Smooth muscle cell (in vitro differentiated cells): ENCODE measurements around the gene ARL6IP6. TPM values are rescaled to one million over a fixed set of nuclear protein-coding genes. Genes with fewer than 3 reads are reported as not detected.
A peak's percentile ranks its signal among the peaks of the same experiment; 100 is the strongest.
"Not testable (repeated sequence)": the region's sequence is repeated elsewhere in the genome, so short reads cannot be mapped to it uniquely, and the experiment has no call there.

Experiments used
- DNase-seq: peaks from one replicate; lab custom pipeline; 2025; ENCODE audit not compliant: unreplicated experiment; lab: John Stamatoyannopoulos, UW
- H2AFZ ChIP-seq: fragments of 200-600 bp; sonication (generic); 2 replicates; pipeline ENCODE4 v1.6.0; 2016; ENCODE audit warnings: antibody characterized with exemption, low read depth, mild to moderate bottlenecking
- H3F3A ChIP-seq: fragments of 200-600 bp; sonication (generic); 2 replicates; pipeline ENCODE4 v1.6.0; 2017; ENCODE audit warnings: antibody characterized with exemption, low read depth
- H3K27ac ChIP-seq: fragments of 200-600 bp; sonication (generic); 2 replicates; pipeline ENCODE4 v1.5.1; 2016; ENCODE audit warnings: low read depth, mild to moderate bottlenecking
- H3K27me3 ChIP-seq: fragments of 200-600 bp; sonication (generic); 2 replicates; pipeline ENCODE4 v1.6.1; 2016; ENCODE audit warnings: low read depth, mild to moderate bottlenecking
- H3K36me3 ChIP-seq: fragments of 200-600 bp; sonication (generic); 2 replicates; pipeline ENCODE4 v1.5.1; 2016; ENCODE audit warnings: low read depth
- H3K4me1 ChIP-seq: fragments of 200-600 bp; sonication (generic); 2 replicates; pipeline ENCODE4 v1.5.1; 2016; ENCODE audit warnings: low read depth
- H3K4me2 ChIP-seq: fragments of 200-600 bp; sonication (generic); 2 replicates; pipeline ENCODE4 v1.6.0; 2016; ENCODE audit warnings: mild to moderate bottlenecking
- H3K4me3 ChIP-seq: fragments of 200-600 bp; sonication (generic); 2 replicates; pipeline ENCODE4 v1.5.1; 2016; ENCODE audit warnings: mild to moderate bottlenecking
- H3K79me2 ChIP-seq: fragments of 200-600 bp; sonication (generic); 2 replicates; pipeline ENCODE4 v1.6.0; 2016; ENCODE audit warnings: low read depth, mild to moderate bottlenecking
- H3K9ac ChIP-seq: fragments of 200-600 bp; sonication (generic); 2 replicates; pipeline ENCODE4 v1.6.0; 2016; ENCODE audit warnings: low read depth
- H3K9me3 ChIP-seq: fragments of 200-600 bp; sonication (generic); replicated peaks from 2 replicates; pipeline ENCODE4 v1.5.1; 2016; ENCODE audit warnings: low read depth
- H4K20me1 ChIP-seq: fragments of 200-600 bp; sonication (generic); 2 replicates; pipeline ENCODE4 v1.6.0; 2016; ENCODE audit warnings: low read depth
- CTCF ChIP-seq: fragments of 200-600 bp; sonication (generic); IDR thresholded peaks from 2 replicates; pipeline ENCODE4 v1.5.1; 2017; ENCODE audit warnings: borderline replicate concordance, mild to moderate bottlenecking, antibody characterized with exemption; ENCODE audit not compliant: insufficient read depth, poor library complexity, severe bottlenecking
- WGBS: methylation state at CpG from one replicate; pipeline ENCODE4 v1.1.7; 2016; ENCODE audit warnings: low lambda C conversion rate; 5-methylcytosine and 5-hydroxymethylcytosine counted together
- polyA plus RNA-seq: library from polyadenylated mRNA; unstranded; fragments of >200 nt; fragmentation: Nextera tagmentation; extraction: Ambion mirVana; gene quantifications from 2 replicates; pipeline ENCODE4 v1.2.1, GENCODE V29; 2016
- total RNA-seq: library from RNA; depleted of rRNA; stranded (reverse); fragments of >200 nt; gene quantifications from 2 replicates; pipeline ENCODE4 v1.2.3, GENCODE V29; 2014

Gene ARL6IP6
- total and polyA plus RNA-seq, 2 experiments from 2014 or later = 28.5 to 51.1 TPM

DNA sequence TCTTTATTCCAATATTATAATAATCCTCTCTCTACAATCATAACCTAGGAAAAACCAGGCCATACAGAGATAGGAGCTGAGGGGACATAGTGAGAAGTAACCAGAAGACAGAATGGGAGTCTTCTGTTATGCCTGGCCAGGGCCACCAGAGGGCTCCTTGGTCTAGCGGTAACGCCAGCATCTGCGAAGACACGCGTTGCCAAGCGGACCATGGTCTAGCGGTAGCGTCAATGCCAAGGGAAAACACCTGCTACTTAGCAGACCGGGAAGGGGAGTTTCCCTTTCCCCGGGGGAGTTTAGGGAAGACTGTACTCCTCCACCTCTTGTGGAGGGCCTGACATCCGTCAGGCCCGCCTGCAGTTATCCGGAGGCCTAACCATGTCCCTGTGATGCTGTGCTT lies 36.6 kb downstream of the ARL6IP6 start:
- H4K20me1 ChIP-seq = peaks cover 13% of the 10 kb centered on the region
- 57% methylated on average over 13 of the region's 13 CpGs for WGBS
- peak; percentile 58 for TF ChIP-seq CTCF
- no peak overlapping the region for H3K27ac ChIP-seq
- no peak overlapping the region for H3K9ac ChIP-seq
- no peak overlapping the region for H2AFZ ChIP-seq
- no peaks in the 10 kb centered on the region for H3K4me1 ChIP-seq
- H3K79me2 ChIP-seq = no peaks in the 10 kb centered on the region
- no peak overlapping the region for H3K4me3 ChIP-seq
- no peaks in the 10 kb centered on the region for H3K9me3 ChIP-seq
- H3K4me2 ChIP-seq = no peak overlapping the region
- no peaks in the 10 kb centered on the region for H3F3A ChIP-seq
- peaks cover 16% of the 10 kb centered on the region for H3K36me3 ChIP-seq
- no peaks in the 10 kb centered on the region for H3K27me3 ChIP-seq
- DNase-seq = no peak

DNA sequence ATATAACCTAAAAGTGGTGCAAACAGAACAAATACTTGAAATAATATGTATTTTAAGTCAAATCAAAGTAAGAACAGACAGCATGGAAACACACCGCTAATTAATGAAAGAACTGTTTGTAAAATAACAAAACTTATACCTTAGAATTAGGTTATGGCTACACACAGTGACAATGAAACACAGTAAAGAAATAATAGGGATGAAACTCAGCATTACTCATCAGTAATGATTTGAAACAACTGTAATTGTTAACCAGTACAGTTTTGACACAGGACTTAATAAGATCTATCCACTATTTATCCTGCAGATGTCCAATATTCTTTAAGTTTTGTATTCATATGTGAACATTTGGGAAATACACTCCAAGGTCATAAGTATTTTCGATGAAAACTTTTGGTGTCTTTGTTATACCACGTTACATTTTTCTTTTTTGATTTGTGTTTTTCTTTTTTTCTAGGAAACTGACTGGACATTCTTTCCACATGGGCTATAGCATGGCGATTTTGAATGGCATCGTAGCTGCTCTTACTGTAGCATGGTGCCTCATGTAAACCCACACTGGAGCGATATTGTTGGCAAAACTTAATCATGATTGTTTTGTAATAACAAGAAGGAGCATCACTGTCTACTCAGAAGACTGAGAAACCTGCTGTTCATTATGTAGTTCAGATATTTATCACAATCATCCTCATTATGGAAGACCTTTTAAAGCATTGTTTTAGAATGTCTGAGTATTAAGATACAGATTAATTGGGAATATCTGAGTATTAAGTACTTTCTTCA lies 41.1 kb downstream of the ARL6IP6 start:
- H3F3A ChIP-seq = no peaks in the 10 kb centered on the region
- H3K27me3 ChIP-seq = no peaks in the 10 kb centered on the region
- H3K79me2 ChIP-seq = no peaks in the 10 kb centered on the region
- no peak overlapping the region for H3K4me2 ChIP-seq
- TF ChIP-seq CTCF = no peak
- no peaks in the 10 kb centered on the region for H3K4me1 ChIP-seq
- no peak overlapping the region for H3K4me3 ChIP-seq
- 98% methylated on average over 6 of the region's 6 CpGs for WGBS
- no peak overlapping the region for H3K9ac ChIP-seq
- peaks cover 12% of the 10 kb centered on the region for H3K36me3 ChIP-seq
- H4K20me1 ChIP-seq = peaks cover 10% of the 10 kb centered on the region
- DNase-seq = no peak
- no peak overlapping the region for H2AFZ ChIP-seq
- H3K9me3 ChIP-seq = no peaks in the 10 kb centered on the region
- H3K27ac ChIP-seq = no peak overlapping the region

DNA sequence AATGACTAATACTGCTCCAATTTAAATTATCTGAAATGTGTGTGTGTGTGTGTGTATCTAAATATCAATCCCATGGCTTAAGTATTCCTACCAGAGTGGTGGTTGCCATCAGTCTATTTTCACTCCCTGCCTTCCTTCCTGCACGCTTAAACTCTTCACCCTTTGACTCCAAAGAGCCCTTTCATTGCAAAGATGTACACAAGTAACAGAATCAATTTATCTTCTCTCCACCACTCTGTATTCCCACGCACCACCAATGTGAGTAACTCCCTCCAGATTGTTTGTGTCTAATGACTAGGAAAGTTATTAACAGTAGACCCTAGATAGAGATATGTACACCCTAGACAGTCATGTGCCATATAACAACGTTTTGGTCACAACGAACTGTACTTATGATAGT lies 42.8 kb downstream of the ARL6IP6 start:
- WGBS = 69% methylated on average over 4 of the region's 4 CpGs
- H3K9ac ChIP-seq = no peak overlapping the region
- DNase-seq = no peak
- H3K36me3 ChIP-seq = peaks cover 11% of the 10 kb centered on the region
- no peaks in the 10 kb centered on the region for H3K27me3 ChIP-seq
- no peak overlapping the region for H3K27ac ChIP-seq
- H3K4me1 ChIP-seq = no peaks in the 10 kb centered on the region
- TF ChIP-seq CTCF = no peak
- no peaks in the 10 kb centered on the region for H3K79me2 ChIP-seq
- no peak overlapping the region for H2AFZ ChIP-seq
- no peaks in the 10 kb centered on the region for H3F3A ChIP-seq
- no peaks in the 10 kb centered on the region for H4K20me1 ChIP-seq
- no peak overlapping the region for H3K4me2 ChIP-seq
- no peaks in the 10 kb centered on the region for H3K9me3 ChIP-seq
- H3K4me3 ChIP-seq = no peak overlapping the region

DNA sequence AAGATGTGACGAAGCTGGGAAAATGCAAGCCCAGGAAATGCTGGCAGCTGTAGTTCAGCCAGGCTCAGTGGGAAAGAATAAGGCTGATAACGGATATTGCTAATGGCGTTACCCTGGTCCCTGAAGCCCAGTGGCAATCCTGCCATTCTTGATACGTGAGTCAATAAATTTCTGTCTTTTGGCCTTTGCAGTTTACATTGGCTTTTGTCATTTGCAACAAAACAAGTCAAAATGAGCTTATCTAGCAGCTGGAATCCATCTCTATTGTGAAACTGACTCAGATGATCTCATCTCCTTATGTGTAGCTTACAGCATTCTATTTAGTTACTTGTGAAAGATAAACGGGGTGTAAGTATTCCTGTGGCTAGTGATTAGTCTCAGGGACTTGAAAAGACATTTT lies 43.8 kb downstream of the ARL6IP6 start:
- 31% methylated on average over 5 of the region's 5 CpGs for WGBS
- H3K4me2 ChIP-seq = peak overlapping the region; percentile 41
- H3K9ac ChIP-seq = no peak overlapping the region
- H3K27ac ChIP-seq = no peak overlapping the region
- TF ChIP-seq CTCF = no peak
- peaks cover 4% of the 10 kb centered on the region for H3K36me3 ChIP-seq
- no peaks in the 10 kb centered on the region for H3K27me3 ChIP-seq
- no peaks in the 10 kb centered on the region for H4K20me1 ChIP-seq
- no peaks in the 10 kb centered on the region for H3K9me3 ChIP-seq
- no peak overlapping the region for H3K4me3 ChIP-seq
- H3K4me1 ChIP-seq = no peaks in the 10 kb centered on the region
- H3K79me2 ChIP-seq = no peaks in the 10 kb centered on the region
- H3F3A ChIP-seq = no peaks in the 10 kb centered on the region
- no peak for DNase-seq
- H2AFZ ChIP-seq = no peak overlapping the region

- not testable (repeated sequence) for H3K27me3 ChIP-seq, H4K20me1 ChIP-seq, H3K36me3 ChIP-seq, H3K4me1 ChIP-seq, H3K4me2 ChIP-seq, H2AFZ ChIP-seq, H3K9ac ChIP-seq, H3K9me3 ChIP-seq, H3K79me2 ChIP-seq, H3K4me3 ChIP-seq, H3K27ac ChIP-seq, H3F3A ChIP-seq, DNase-seq
- WGBS = 98% methylated on average over 4 of the region's 4 CpGs
Measured at GRCh38 chr2:152763208-152763607, 44.8 kb downstream of the ARL6IP6 start.
